K562 (cell line): Measurements from ENCODE around the gene RAPGEF5. TPM values are rescaled to one million over a fixed set of nuclear protein-coding genes. Genes with fewer than 3 reads are reported as not detected.

Source experiments
- ATAC-seq: fragments of 200-7000 bp; cut with Tn5 transposase; 3 replicates; pipeline ENCODE4 v1.9.1; 2020; ENCODE audit warnings: moderate library complexity
- BruUV-seq: library from RNA; stranded (reverse); fragments of 400-500 nt; replicated peaks from 2 replicates; lab custom pipeline; 2021; lab: Mats Ljungman, UMichigan
- CTCF ChIA-PET: fragments of 300-600 bp; formaldehyde crosslinking; extraction: SDS; loops from one replicate; lab custom pipeline; 2021; ENCODE audit warnings: low intra/inter-chr PET ratio; lab: Yijun Ruan, JAX
- POLR2A ChIA-PET: fragments of 300-600, 350-650 bp; sonication (Branson Sonifier 250); formaldehyde crosslinking; extraction: SDS; loops from one replicate; lab custom pipeline; 2021; ENCODE audit warnings: antibody characterized with exemption, inconsistent platforms; lab: Yijun Ruan, JAX
- DNase-seq, 4 experiments: peaks; one replicate each; pipeline versions ENCODE4 v3.0.0 to v3.0.0-alpha.2; 2011 to 2018; ENCODE audit warnings: low spot score in 3 of 4, mixed read lengths in 3 of 4; ENCODE audit errors: extremely low read depth in 1 of 4
- FAIRE-seq: peaks from 2 replicates; lab custom pipeline; 2011; peaks lifted over from hg19 to GRCh38; lab: Jason Lieb, UNC
- H2AFZ ChIP-seq: 2 replicates; pipeline ENCODE4 v1.6.0; 2011; ENCODE audit warnings: low read depth, low read length, control low read depth, inconsistent platforms
- H3K27ac ChIP-seq: fragments of 200-600 bp; 3 replicates; pipeline ENCODE4 v1.8.0; 2011; ENCODE audit warnings: low read depth, mild to moderate bottlenecking, control low read depth, inconsistent platforms, low read length, moderate library complexity, mixed read lengths; ENCODE audit errors: extremely low read depth
- H3K27me3 ChIP-seq, 2 experiments: fragments of 300-600 bp in 1 of 2; 2 replicates in 1 of 2; 3 replicates in 1 of 2; pipeline versions ENCODE4 v1.6.0 to v1.8.0; 2011; ENCODE audit warnings: inconsistent platforms in 2 of 2, low read length in 2 of 2, mild to moderate bottlenecking in 1 of 2, mixed read lengths in 1 of 2, moderate library complexity in 1 of 2; ENCODE audit not compliant: control insufficient read depth in 2 of 2, insufficient read depth in 2 of 2
- H3K36me3 ChIP-seq: fragments of 300-600 bp; 3 replicates; pipeline ENCODE4 v1.8.0; 2011; ENCODE audit warnings: mild to moderate bottlenecking, low read length, inconsistent platforms; ENCODE audit not compliant: control insufficient read depth, insufficient read depth
- H3K4me1 ChIP-seq, 2 experiments: fragments of 200-600 bp in 1 of 2; replicated peaks in 1 of 2; 2 replicates in 1 of 2; 3 replicates in 1 of 2; pipeline versions ENCODE4 v1.5.1 to v1.8.0; 2011; ENCODE audit warnings: inconsistent platforms in 2 of 2, low read length in 2 of 2, mild to moderate bottlenecking in 1 of 2, mixed read lengths in 1 of 2, moderate library complexity in 1 of 2; ENCODE audit not compliant: control insufficient read depth in 2 of 2, insufficient read depth in 2 of 2
- H3K4me2 ChIP-seq: 2 replicates; pipeline ENCODE4 v1.6.1; 2011; ENCODE audit warnings: low read length, control low read depth, inconsistent platforms, mixed read lengths; ENCODE audit not compliant: insufficient read depth
- H3K4me3 ChIP-seq: fragments of 200-600 bp; sonication (generic), shearing (Covaris generic); 2 replicates; pipeline ENCODE4 v1.5.1; 2016; ENCODE audit warnings: control low read depth, inconsistent platforms
- H3K79me2 ChIP-seq: fragments of 200-600 bp; 3 replicates; pipeline ENCODE4 v1.8.0; 2011; ENCODE audit warnings: low read length, inconsistent platforms; ENCODE audit not compliant: control insufficient read depth, insufficient read depth
- H3K9ac ChIP-seq, 2 experiments: 2 replicates each; pipeline versions ENCODE4 v1.6.0 to v1.6.1; 2011; ENCODE audit warnings: low read depth in 2 of 2, low read length in 2 of 2, control low read depth in 1 of 2, inconsistent platforms in 1 of 2, mild to moderate bottlenecking in 1 of 2, mixed read lengths in 1 of 2; ENCODE audit not compliant: insufficient read depth in 1 of 2
- H3K9me1 ChIP-seq: one replicate; pipeline ENCODE4 v1.6.0; 2011; ENCODE audit warnings: inconsistent platforms, mild to moderate bottlenecking, low read length, moderate library complexity; ENCODE audit not compliant: control insufficient read depth, insufficient read depth
- H3K9me3 ChIP-seq: replicated peaks from 2 replicates; pipeline ENCODE4 v1.5.1; 2011; ENCODE audit warnings: low read depth, low read length, inconsistent platforms; ENCODE audit not compliant: control insufficient read depth, insufficient read depth
- H4K20me1 ChIP-seq: replicated peaks from 2 replicates; pipeline ENCODE4 v1.6.1; 2011; ENCODE audit warnings: low read length, inconsistent platforms, mixed read lengths; ENCODE audit not compliant: control insufficient read depth, insufficient read depth
- CREBBP ChIP-seq: IDR thresholded peaks from one replicate; pipeline ENCODE4 v1.6.1; 2012; ENCODE audit warnings: low read depth, mild to moderate bottlenecking, control low read depth, inconsistent platforms, low read length
- CTBP1 ChIP-seq: fragments of 450-650 bp; IDR thresholded peaks from 2 replicates; pipeline ENCODE4 v1.6.1; 2016; ENCODE audit warnings: borderline replicate concordance
- LEF1 ChIP-seq: fragments of 450-650 bp; IDR thresholded peaks from 2 replicates; pipeline ENCODE4 v1.6.1; 2016; ENCODE audit warnings: mild to moderate bottlenecking
- MYBL2 ChIP-seq, 2 experiments: fragments of 450-650 bp in 1 of 2; sonication (generic) in 1 of 2; formaldehyde crosslinking in 1 of 2; IDR thresholded peaks; 2 replicates each; pipeline versions ENCODE4 v1.6.1 to v1.8.1; 2017 to 2022; ENCODE audit warnings: borderline replicate concordance in 1 of 2, inconsistent platforms in 1 of 2, low read depth in 1 of 2, mild to moderate bottlenecking in 1 of 2, missing genetic modification reagents in 1 of 2, moderate library complexity in 1 of 2
- NFE2 ChIP-seq: IDR thresholded peaks from 2 replicates; pipeline ENCODE4 v1.6.1; 2014; ENCODE audit warnings: antibody characterized with exemption, low read depth
- POLR2AphosphoS2 ChIP-seq: IDR thresholded peaks from 2 replicates; pipeline ENCODE4 v1.6.1; 2012; ENCODE audit warnings: low read length, improper control_type of control experiment
- SP1 ChIP-seq: sonication (generic); formaldehyde crosslinking; IDR thresholded peaks from 2 replicates; pipeline ENCODE4 v1.8.1; 2022; ENCODE audit warnings: mild to moderate bottlenecking, missing genetic modification reagents
- ZFPM2 ChIP-seq: fragments of 250-450 bp; sonication (Bioruptor Pico); IDR thresholded peaks from 2 replicates; pipeline ENCODE4 v1.5.1; 2022; ENCODE audit warnings: mild to moderate bottlenecking
- ZNF165 ChIP-seq: fragments of 250-450 bp; sonication (Bioruptor Pico); IDR thresholded peaks from 2 replicates; pipeline ENCODE4 v1.4.0; 2020; ENCODE audit warnings: borderline replicate concordance
- ZNF24 ChIP-seq: fragments of 450-650 bp; IDR thresholded peaks from 2 replicates; pipeline ENCODE4 v1.6.1; 2016
- WGBS: fragments of 100-300 bp; shearing (Covaris generic); methylation state at CpG from one replicate; pipeline ENCODE4 v1.1.6; 2016; ENCODE audit warnings: low coverage, mixed read lengths; ENCODE audit not compliant: insufficient coverage; ENCODE audit errors: missing lambda C conversion rate; 5-methylcytosine and 5-hydroxymethylcytosine counted together
- in situ Hi-C: fragments of 300-500 bp; cut with MboI; formaldehyde crosslinking; loops from 4 replicates; pipeline ENCODE4 v1.15.0; 2018; ENCODE audit warnings: inconsistent platforms, mixed read lengths
- intact Hi-C: fragments of 100-400 bp; cut with micrococcal nuclease; formaldehyde crosslinking; loops from 2 replicates; pipeline ENCODE4 v1.14.2; 2022
- polyA plus RNA-seq, 8 experiments: library from polyadenylated mRNA; depleted of rRNA in 4 of 8; stranded (reverse) in 5 of 8; unstranded in 3 of 8; fragments of >200 nt; fragmentation: Nextera tagmentation in 2 of 8; fragmentation: Illumina TruSeq in 1 of 8; extraction: Ambion mirVana in 2 of 8; extraction: Trizol in 1 of 8; gene quantifications; 2 replicates each; pipeline versions ENCODE4 v1.2.1 to v1.2.3, GENCODE V29; 2011 to 2014; ENCODE audit warnings: inconsistent platforms in 1 of 8, missing spikeins in 1 of 8
- total RNA-seq, 7 experiments: library from RNA; depleted of rRNA in 6 of 7; stranded (reverse); fragments of >200 nt in 6 of 7; fragmentation: Illumina TruSeq in 2 of 7; extraction: Trizol in 2 of 7; gene quantifications; 2 replicates each; pipeline versions ENCODE4 v1.2.1 to v1.2.3, GENCODE V29; 2011 to 2021; ENCODE audit warnings: low replicate concordance in 1 of 7
- TF ChIP-seq, protein P1 (sequence below): sonication (generic); formaldehyde crosslinking; IDR thresholded peaks from 2 replicates; pipeline ENCODE4 v1.8.0; 2023; ENCODE audit warnings: mild to moderate bottlenecking, missing genetic modification reagents
- TF ChIP-seq, protein P2 (sequence below), 2 experiments: IDR thresholded peaks; 2 replicates each; pipeline ENCODE4 v1.6.1; 2012; ENCODE audit warnings: improper control_type of control experiment in 2 of 2, low read depth in 2 of 2, low read length in 2 of 2, borderline replicate concordance in 1 of 2
- TF ChIP-seq, protein P3 (sequence below): fragments of 450-650 bp; IDR thresholded peaks from 2 replicates; pipeline ENCODE4 v1.7.0; 2016; ENCODE audit warnings: borderline replicate concordance

Gene RAPGEF5
- total and polyA plus RNA-seq, 9 of the 15 experiments (the other 6 are each of a cell fraction or from before 2014, with no cell fraction given): 0.39 to 2.0 (median 1.1) TPM

DNA sequence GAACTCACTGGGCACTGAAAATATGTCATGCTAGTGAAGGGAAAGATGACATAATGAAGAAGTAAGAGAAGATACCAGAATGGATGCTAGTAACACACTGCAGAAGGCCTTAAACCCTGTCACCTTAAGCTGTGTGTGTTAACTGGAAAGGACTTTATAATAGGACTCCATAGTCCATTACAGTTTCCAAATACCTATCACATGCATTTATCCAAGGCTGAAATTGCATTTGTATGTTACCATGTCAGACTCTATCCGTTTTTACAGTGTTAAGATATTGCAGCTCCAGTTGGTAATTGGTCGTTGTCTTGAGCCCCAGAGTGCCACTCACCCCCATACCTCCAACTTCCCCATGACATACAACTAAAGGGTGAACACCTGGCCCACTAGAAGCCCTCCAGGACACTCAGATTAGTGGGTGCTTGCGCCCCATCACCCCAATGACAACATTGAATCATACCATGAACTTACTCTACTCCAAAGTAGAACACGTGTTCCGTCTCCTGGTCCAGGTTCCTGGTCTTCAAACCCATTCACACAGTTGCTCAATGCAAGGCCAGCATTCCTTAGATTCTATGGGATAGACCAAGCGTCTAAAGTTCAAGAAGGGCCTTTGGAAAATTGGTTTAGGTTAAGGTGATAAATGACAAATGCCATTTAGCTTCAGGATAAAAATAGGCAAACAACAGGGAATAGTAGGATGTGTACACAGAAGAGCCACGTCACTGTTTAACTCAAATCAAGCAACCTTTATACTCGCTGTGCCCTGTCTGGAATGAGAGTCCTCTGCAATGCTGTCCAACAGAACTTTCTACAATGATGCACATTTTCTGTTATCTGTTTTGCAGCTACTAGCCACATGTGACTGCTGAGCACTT is 2.1 kb upstream of the RAPGEF5 start:
- no peaks in the 10 kb centered on the region for H3K9me1 ChIP-seq
- in situ Hi-C loops (no loop called here), intact Hi-C loops (no loop called here)
- H3K4me1 ChIP-seq: no peaks in the 10 kb centered on the region; a peak in 1 of 5 replicates
- H3K36me3 ChIP-seq: no peaks in the 10 kb centered on the region
- ChIA-PET POLR2A (no interaction called here), CTCF (no interaction called here)
- H3K9ac ChIP-seq: no peak overlapping the region
- no peaks in the 10 kb centered on the region for H3K27me3 ChIP-seq
- H3K9me3 ChIP-seq: no peaks in the 10 kb centered on the region; the same call in 1 of the 2 replicates
- whole genome bisulfite sequencing: 55% methylated on average over 8 of the region's 8 CpGs
- ATAC-seq (no peak), DNase-seq (no peak), FAIRE-seq (no peak)
- H3K4me2 ChIP-seq: no peak overlapping the region
- no peaks in the 10 kb centered on the region for H4K20me1 ChIP-seq
- H3K27ac ChIP-seq: no peak overlapping the region
- no peak overlapping the region for H2AFZ ChIP-seq
- no peak overlapping the region for H3K4me3 ChIP-seq
- no TSS peak for BruUV-seq
- no peaks in the 10 kb centered on the region for H3K79me2 ChIP-seq
- TF ChIP-seq ZFPM2 (CRISPR knock-in tag): no peak
- no peak for TF ChIP-seq CTBP1
- no peak for TF ChIP-seq POLR2AphosphoS2
- TF ChIP-seq, protein P1, sequence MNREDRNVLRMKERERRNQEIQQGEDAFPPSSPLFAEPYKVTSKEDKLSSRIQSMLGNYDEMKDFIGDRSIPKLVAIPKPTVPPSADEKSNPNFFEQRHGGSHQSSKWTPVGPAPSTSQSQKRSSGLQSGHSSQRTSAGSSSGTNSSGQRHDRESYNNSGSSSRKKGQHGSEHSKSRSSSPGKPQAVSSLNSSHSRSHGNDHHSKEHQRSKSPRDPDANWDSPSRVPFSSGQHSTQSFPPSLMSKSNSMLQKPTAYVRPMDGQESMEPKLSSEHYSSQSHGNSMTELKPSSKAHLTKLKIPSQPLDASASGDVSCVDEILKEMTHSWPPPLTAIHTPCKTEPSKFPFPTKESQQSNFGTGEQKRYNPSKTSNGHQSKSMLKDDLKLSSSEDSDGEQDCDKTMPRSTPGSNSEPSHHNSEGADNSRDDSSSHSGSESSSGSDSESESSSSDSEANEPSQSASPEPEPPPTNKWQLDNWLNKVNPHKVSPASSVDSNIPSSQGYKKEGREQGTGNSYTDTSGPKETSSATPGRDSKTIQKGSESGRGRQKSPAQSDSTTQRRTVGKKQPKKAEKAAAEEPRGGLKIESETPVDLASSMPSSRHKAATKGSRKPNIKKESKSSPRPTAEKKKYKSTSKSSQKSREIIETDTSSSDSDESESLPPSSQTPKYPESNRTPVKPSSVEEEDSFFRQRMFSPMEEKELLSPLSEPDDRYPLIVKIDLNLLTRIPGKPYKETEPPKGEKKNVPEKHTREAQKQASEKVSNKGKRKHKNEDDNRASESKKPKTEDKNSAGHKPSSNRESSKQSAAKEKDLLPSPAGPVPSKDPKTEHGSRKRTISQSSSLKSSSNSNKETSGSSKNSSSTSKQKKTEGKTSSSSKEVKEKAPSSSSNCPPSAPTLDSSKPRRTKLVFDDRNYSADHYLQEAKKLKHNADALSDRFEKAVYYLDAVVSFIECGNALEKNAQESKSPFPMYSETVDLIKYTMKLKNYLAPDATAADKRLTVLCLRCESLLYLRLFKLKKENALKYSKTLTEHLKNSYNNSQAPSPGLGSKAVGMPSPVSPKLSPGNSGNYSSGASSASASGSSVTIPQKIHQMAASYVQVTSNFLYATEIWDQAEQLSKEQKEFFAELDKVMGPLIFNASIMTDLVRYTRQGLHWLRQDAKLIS (CRISPR knock-in tag): no peak
- TF ChIP-seq CREBBP: no peak
- TF ChIP-seq LEF1: no peak
- no peak for TF ChIP-seq MYBL2 (IDR thresholded peaks at IDR 0.05; ENCODE audit: low read depth)
- TF ChIP-seq MYBL2 (CRISPR knock-in tag; IDR thresholded peaks at IDR 0.05; ENCODE audit: borderline replicate concordance): no peak
- TF ChIP-seq, protein P2, sequence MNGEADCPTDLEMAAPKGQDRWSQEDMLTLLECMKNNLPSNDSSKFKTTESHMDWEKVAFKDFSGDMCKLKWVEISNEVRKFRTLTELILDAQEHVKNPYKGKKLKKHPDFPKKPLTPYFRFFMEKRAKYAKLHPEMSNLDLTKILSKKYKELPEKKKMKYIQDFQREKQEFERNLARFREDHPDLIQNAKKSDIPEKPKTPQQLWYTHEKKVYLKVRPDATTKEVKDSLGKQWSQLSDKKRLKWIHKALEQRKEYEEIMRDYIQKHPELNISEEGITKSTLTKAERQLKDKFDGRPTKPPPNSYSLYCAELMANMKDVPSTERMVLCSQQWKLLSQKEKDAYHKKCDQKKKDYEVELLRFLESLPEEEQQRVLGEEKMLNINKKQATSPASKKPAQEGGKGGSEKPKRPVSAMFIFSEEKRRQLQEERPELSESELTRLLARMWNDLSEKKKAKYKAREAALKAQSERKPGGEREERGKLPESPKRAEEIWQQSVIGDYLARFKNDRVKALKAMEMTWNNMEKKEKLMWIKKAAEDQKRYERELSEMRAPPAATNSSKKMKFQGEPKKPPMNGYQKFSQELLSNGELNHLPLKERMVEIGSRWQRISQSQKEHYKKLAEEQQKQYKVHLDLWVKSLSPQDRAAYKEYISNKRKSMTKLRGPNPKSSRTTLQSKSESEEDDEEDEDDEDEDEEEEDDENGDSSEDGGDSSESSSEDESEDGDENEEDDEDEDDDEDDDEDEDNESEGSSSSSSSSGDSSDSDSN (IDR thresholded peaks at IDR 0.05; ENCODE audit: borderline replicate concordance in 1 of 2, low read depth in 2 of 2, low read length in 2 of 2): no peak
- TF ChIP-seq ZNF165 (CRISPR knock-in tag): no peak
- TF ChIP-seq ZNF24: no peak
- TF ChIP-seq, protein P3, sequence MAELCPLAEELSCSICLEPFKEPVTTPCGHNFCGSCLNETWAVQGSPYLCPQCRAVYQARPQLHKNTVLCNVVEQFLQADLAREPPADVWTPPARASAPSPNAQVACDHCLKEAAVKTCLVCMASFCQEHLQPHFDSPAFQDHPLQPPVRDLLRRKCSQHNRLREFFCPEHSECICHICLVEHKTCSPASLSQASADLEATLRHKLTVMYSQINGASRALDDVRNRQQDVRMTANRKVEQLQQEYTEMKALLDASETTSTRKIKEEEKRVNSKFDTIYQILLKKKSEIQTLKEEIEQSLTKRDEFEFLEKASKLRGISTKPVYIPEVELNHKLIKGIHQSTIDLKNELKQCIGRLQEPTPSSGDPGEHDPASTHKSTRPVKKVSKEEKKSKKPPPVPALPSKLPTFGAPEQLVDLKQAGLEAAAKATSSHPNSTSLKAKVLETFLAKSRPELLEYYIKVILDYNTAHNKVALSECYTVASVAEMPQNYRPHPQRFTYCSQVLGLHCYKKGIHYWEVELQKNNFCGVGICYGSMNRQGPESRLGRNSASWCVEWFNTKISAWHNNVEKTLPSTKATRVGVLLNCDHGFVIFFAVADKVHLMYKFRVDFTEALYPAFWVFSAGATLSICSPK: no peak
- no peak for TF ChIP-seq NFE2
- no peak for TF ChIP-seq SP1 (CRISPR knock-in tag)
